ENCODE measurements around the gene CNTRL.
"Not testable (repeated sequence)": the region's sequence is repeated elsewhere in the genome, so short reads cannot be mapped to it uniquely, and the experiment has no call there.

The CNTRL gene

DNA sequence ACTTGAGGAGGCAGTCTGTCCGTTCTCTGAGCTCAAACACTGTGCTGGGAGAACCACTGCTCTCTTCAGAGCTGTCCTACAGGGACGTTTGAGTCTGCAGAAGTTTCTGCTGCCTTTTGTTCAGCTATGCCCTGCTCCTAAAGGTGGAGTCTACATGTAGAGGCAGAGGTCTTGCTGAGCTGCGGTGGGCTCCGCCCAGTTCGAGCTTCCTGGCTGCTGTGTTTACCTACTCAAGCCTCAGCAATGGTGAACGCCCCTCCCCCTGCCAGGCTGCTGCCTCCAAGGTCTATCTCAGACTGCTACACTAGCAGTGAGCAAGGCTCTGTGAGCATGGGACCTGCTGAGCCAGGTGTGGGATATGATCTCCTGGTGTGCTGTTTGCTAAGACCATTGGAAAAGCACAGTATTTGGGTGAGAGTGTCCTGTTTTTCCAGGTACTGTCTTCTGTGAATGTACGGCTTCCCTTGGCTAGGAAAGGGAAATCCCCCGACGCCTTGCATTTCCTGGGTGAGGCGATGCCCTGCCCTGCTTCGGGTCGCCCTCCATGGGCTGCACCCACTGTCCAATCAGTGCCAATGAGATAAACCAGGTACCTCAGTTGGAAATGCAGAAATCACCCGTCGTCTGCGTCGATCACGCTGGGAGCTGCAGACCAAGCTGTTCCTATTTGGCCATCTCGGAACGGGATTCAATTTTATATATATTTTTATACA lies 58.5 kb downstream of the CNTRL start:
- DNase-seq (ENCODE audit: low read depth in 2 of 2, low spot score in 1 of 2) = peak; percentile 14 to 30

DNA sequence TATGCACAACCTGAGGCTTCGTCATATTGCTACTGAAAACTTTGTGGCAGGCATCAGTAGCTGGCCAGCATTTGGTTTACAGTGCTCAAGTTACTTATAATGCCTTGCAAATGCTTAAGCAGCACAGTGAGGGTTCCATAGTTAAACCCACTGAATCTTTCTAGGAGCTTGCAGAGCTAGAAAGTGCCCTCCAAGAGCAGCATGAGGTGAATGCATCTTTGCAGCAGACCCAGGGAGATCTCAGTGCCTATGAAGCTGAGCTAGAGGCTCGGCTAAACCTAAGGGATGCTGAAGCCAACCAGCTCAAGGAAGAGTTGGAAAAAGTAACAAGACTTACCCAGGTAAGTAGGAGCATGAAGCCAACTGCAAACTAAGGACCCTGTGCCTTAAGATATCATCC lies 60.9 kb downstream of the CNTRL start:
- no peak for DNase-seq (ENCODE audit: low read depth in 2 of 2, low spot score in 1 of 2)

DNA sequence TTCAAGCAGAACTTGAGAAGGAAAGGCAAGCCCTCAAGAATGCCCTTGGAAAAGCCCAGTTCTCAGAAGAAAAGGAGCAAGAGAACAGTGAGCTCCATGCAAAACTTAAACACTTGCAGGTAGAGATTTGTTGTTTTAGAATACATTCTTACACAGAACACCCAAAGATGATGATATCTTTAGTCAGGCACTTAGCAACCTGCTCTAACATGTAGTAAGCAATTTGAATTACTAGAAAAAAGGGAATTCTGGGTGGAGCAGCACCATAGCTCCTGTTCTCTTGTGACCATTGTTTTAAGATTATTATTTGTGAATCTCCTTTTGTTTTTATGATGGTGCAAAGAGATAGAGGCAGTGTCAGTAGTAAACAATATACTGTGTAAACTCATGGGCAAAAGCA lies 63.8 kb downstream of the CNTRL start:
- no peak for DNase-seq (ENCODE audit: low read depth in 2 of 2, low spot score in 1 of 2)

DNA sequence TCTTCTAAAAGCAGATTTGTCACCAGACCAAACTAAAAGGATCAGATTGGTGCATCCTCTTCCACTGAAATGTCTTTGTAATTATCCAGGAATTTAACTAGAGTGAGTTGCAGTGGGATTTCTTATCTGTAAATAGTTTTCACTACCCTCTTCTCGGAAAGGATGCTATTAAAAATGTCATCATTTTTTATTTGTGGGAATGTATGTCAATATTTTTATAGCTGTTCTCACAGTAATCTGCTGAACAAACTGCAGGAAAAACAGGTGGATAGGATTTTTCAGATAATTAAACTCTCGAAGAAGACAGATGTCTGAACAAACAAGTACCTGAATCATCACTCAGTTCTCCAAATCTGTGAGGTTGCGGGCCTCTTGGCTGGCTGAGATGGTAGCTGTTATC lies 64.2 kb downstream of the CNTRL start:
- DNase-seq (ENCODE audit: low read depth in 2 of 2, low spot score in 1 of 2) = no peak

DNA sequence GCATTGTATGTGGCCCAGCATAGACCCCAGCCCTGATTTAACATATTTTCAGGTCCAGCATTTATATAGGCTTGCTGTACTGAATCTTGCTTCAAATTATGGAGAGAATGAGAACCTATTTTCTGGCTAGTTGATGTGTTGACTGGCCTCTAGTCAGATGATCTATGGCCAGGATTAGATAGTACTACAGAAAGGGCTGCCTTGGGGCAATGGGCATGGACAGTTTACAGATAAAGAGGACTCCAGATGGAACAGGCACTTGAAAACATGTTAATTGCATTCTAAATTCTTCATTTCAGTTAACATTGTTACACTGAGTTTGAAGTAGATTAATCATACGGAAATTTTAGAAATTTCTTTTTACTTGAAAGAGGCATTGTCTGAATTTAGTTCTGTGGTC lies 65.4 kb downstream of the CNTRL start:
- DNase-seq (ENCODE audit: low read depth in 2 of 2, low spot score in 1 of 2) = no peak

DNA sequence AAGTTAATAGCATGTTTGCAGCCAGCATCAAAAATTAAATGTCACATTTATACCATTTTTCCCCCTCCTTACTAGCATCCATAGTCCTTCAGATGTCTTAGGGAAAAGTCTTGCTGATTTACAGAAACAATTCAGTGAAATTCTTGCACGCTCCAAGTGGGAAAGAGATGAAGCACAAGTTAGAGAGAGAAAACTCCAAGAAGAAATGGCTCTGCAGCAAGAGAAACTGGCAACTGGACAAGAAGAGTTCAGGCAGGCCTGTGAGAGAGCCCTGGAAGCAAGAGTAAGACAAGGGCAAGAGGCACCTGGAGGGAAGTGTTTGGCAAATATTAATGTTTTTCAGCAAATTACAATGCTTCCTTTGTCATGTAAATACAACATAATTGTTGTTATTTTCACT lies 66.6 kb downstream of the CNTRL start:
- DNase-seq (ENCODE audit: low read depth in 2 of 2, low spot score in 1 of 2) = no peak

DNA sequence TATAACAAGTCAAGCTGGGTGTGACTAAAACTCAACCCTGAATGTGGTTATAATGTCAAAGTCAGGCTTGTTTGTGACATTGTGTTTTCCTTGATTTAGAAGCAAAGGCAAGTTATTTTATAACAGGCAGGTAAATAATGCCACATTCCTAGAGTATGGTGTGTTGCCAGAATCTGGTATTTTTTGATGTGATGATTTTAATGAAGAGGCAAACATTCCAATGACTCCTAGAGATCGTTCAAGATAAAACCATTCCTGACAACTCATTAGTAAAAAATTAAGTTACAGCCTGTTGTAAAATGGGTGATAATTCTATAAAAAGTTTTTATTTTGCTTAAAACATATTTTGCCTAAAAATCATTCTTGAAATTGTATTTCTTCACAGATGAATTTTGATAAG lies 67.0 kb downstream of the CNTRL start:
- DNase-seq (ENCODE audit: low read depth in 2 of 2, low spot score in 1 of 2) = no peak

DNA sequence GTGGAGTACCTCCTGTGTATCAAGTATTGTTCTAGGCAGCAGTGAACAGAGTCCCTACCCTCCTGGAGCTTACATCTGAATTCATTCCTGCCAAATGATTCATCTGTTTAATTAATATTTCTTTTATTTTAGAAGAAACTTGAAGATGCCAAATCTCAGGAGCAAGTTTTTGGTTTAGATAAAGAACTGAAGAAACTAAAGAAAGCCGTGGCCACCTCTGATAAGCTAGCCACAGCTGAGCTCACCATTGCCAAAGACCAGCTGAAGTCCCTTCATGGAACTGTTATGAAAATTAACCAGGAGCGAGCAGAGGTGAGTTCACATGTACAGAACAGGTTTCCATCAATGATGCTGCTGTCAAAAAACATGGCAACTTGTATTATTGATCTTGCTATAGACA lies 69.0 kb downstream of the CNTRL start:
- no peak for DNase-seq (ENCODE audit: low read depth in 2 of 2, low spot score in 1 of 2)

DNA sequence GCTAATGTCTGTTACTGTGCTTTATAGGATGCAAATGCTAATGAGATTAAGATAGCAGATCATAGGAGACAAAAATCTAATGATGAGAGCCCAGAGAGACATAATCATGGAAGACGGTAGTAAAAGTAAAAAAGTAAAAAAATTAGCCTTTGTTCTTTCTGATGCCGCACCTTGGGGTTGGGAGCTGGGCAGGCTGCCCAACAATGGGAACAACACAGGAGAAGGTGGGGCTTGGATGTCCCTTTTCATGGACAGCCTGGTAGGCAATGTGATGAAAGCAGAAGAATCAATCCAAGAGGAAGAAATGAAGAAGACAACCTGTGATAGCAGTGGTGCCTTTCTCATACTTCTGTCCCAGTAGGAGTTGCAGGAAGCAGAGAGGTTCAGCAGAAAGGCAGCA lies 69.7 kb downstream of the CNTRL start:
- no peak for DNase-seq (ENCODE audit: low read depth in 2 of 2, low spot score in 1 of 2)

DNA sequence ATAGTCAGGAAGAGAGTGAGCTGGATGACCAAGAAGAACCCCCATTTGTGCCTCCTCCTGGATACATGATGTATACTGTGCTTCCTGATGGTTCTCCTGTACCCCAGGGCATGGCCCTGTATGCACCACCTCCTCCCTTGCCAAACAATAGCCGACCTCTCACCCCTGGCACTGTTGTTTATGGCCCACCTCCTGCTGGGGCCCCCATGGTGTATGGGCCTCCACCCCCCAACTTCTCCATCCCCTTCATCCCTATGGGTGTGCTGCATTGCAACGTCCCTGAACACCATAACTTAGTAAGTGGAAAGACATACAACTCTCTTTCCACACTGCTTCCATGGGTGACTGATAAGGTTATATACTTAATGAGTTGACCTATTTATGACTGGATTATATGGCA lies 75.4 kb downstream of the CNTRL start:
- DNase-seq (ENCODE audit: low read depth in 2 of 2, low spot score in 1 of 2) = no peak

DNA sequence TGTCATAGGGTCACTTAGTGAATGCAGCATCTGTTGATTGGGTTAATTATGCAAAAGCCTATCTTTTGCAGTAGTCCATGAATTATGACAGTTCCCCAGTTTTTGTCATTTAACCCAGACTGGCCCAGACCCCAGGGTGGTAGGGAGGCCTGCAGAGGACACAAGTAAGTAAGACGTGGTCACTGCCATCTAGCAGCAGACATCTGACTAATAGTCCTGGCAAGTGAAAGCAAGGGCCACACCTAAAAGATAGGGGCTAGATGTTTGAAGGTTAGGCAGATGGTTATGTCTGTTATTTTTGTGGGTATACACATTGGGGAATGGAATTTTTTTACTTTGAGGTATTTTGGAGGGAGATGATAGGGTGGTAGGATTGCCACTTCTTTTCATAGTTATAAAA lies 78.9 kb downstream of the CNTRL start:
- no peak for DNase-seq (ENCODE audit: low read depth in 2 of 2, low spot score in 1 of 2)

DNA sequence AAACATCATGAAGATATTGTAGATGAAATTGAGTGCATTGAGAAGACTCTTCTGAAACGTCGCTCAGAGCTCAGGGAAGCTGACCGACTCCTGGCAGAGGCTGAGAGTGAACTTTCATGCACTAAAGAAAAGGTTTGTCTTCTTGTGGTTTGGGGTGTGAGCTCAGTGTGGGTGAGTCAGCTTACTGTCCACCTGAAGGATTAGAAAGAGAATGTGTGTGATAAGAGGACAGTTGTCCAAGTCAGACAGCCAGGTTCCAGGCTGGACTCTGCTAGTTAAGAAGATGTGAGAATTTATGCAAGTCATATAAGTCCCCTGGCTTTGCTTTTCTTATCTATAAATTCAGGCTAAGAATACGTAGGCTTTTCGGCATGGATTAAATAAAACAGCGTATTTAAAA lies 80.0 kb downstream of the CNTRL start:
- no peak for DNase-seq (ENCODE audit: low read depth in 2 of 2, low spot score in 1 of 2)

DNA sequence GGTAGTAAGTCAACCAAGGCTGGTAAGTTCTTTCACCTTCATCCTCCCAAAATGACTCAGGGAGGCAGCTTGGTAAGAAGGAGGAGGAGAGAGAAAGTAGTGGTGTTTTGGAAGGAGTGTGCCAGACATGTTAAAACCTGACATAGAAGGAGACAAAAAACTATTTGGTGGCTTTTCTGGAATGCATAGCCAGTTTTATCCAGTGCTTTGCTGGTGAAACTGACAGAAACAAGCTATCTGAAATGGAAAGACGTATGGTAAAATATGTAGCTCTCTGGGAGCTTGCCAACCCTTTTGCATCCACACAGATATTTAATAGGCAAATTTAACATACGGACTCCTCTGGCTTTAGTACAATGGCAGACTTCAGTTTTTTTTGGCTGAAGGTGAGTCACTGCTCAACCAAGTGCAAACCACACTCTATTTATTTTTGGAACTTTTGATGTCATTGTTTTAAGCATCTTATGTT lies 81.5 kb downstream of the CNTRL start:
- DNase-seq (ENCODE audit: low read depth in 2 of 2, low spot score in 1 of 2) = no peak

DNA sequence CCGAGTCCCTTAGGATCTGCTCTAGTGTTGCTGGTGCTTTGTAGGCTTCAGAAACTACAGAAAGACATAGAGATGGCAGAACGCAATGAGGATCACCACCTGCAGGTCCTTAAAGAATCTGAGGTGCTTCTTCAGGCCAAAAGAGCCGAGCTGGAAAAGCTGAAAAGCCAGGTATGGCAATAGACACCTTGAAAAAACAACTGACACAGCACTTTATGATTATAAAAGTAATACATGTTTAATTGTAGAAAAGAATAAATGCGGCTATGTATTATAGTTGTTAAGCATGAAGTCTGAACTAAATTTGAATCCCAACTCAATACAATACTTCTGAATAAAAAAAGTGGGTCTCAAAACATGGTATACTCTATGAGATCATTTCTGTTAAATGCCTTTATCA lies 83.2 kb downstream of the CNTRL start:
- DNase-seq (ENCODE audit: low read depth in 2 of 2, low spot score in 1 of 2) = no peak

DNA sequence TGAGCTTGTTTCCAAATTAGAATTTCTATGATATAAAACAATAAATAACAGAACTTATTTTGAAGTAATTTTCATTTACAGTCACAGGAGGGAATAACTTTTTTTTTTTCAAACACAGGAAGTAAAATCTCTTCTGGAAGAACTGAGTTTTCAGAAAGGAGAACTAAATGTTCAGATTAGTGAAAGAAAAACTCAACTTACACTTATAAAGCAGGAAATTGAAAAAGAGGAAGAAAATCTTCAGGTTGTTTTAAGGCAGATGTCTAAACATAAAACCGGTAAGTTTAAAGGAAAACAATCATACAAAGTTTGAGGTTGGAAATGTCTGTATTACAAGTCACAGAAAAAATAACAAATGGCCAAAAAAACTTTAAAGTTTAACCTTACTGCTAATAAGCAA lies 85.3 kb downstream of the CNTRL start:
- no peak for DNase-seq (ENCODE audit: low read depth in 2 of 2, low spot score in 1 of 2)

DNA sequence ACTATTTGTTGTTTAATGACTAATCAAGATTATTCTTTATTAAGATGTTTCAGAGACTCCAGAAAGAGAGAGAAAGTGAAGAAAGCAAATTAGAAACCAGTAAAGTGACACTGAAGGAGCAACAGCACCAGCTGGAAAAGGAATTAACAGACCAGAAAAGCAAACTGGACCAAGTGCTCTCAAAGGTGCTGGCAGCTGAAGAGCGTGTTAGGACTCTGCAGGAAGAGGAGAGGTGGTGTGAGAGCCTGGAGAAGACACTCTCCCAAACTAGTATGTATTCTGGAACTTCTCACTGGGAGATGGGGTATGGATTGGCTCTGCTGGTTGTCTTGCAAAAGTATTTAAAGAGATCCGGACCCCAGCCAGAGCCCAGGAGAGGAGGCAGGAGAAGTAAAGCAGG lies 93.3 kb downstream of the CNTRL start:
- DNase-seq (ENCODE audit: low read depth in 2 of 2, low spot score in 1 of 2) = no peak

DNA sequence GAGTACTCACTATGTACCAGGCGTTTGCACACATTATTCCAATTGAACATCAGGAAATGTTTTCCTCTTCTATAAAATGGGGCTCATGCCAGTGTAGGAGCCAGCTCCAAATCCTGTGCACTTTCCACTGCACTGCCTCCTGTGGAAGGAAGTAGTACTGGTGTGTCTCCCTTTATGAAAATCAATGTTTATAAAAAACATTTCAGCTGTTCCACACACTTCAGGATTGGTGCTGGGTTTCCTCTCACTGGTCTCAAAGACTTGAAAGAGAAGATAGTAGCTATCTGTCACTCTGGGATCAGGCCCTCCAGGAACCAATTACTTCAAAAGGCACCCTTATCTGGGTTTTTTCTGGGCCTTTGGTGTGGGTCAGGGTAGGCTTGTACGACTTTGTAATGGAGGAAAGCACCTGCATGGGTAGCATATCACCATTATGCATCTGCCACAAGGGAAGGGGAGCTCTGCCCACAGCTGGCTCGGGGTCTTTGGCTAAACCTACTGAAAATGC lies 94.4 kb downstream of the CNTRL start:
- DNase-seq (ENCODE audit: low read depth in 2 of 2, low spot score in 1 of 2) = no peak

DNA sequence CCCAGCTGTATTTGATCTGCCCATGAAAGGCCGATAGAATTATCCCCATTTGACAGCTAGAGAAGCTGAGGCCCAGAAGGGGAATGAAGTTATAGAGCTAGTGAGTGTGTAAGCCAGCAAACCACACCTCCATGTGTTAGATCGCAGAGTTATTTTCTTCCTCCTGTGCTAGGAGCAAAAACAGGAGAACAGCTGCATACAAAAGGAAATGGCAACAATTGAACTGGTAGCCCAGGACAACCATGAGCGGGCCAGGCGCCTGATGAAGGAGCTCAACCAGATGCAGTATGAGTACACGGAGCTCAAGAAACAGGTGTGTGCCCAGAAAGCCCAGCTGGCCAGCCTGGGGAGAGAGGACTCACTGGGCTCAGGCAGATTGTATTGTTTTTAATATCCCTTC lies 96.5 kb downstream of the CNTRL start:
- DNase-seq (ENCODE audit: low read depth in 2 of 2, low spot score in 1 of 2) = no peak

DNA sequence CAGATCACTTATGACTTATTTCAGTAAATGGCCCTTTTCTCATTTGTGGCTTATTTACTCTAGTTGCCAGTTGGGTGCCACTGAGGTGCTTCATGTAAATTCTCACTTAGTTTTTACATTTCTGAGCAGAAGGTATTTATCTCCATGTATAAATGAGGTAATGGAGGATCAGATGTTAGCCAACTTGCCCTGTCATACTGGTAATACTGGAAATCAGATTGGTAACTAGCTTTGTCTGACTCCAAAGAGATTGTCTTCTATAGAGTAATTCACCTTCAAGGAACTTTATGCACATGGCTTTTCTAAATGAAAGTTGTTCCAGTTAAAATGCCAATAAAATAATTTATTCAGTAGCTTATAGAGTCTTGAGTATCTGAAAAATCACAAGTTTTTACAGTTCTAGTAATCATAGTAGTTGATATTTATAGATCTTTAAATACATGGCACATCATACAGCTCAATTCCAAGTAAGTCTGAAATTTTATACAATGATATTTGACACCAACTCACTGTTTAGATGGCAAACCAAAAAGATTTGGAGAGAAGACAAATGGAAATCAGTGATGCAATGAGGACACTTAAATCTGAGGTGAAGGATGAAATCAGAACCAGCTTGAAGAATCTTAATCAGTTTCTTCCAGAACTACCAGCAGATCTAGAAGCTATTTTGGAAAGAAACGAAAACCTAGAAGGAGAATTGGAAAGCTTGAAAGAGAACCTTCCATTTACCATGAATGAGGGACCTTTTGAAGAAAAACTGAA lies 98.2 kb downstream of the CNTRL start:
- DNase-seq (ENCODE audit: low read depth in 2 of 2, low spot score in 1 of 2) = no peak

DNA sequence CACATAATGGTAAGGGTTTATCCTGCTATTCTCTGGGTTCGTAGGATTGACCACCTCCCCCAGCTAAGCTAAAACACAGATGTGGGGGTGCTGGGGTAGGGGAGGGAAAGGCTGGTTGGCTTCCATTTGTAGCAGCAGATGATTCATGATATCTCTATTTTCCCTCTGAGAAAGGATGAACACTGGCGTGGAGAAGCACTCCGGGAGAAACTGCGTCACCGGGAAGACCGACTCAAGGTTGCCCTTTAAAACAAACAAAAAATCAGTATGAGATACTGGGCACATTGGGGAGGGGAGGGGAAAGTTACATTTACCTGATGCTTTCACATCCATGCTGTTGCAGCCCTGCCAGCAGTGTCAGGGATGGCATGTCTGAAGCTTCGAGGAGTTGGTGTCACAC lies 98.7 kb downstream of the CNTRL start:
- no peak for DNase-seq (ENCODE audit: low read depth in 2 of 2, low spot score in 1 of 2)

DNA sequence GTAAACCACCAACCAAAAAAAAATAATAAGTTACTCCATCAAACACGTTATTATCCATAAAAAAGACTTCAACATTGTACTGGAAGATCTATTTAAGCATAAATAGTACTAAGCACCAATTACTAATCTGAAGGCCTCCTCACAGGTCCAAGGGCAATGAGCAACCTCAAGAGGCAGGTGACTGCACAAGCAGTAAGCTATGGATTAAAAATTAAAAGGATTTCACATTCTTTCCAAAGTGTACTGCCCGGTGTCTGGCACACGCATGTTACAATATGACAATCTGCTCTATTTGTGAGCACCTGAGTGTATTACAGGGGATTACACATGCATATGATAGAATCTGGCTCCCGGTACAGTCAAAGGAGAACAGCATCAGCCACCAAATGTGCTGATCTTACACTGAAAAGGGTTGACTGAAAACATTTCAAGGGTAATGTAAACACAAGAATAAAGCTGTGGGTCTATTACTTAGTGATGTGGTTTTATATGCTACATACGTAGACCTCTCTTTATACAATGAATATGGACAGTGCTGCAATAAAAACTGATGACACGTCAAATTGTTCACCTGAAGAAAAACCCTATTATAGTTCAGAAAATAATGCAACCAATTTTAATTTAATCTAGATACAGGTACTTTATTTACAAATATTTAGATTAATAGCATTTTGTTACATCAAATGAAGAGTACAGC lies 104.1 kb downstream of the CNTRL start:
- no peak for DNase-seq (ENCODE audit: low read depth in 2 of 2, low spot score in 1 of 2)

DNA sequence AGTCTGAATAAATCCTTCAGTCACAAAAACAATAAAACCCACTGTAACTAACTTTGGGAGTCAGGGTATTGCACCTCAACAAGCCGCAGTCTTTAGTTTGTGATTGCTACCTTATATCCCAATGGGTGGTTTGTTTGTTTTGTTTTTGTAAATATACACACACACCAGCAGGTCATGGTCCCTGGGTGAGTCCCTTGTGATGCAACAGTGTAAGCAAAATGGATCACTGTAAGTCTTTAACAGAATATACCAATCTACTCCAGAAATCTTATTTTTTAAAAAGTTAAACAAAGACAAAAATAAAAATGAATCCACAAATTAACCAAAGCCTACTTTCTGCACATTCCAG lies 104.6 kb downstream of the CNTRL start:
- not testable (repeated sequence) for DNase-seq (ENCODE audit: low read depth in 2 of 2, low spot score in 1 of 2)

All from stimulated activated CD8-positive, alpha-beta memory T cell treated with anti-CD3 and anti-CD28 coated beads, Interleukin-4, amount 100 ng/mL, for 4 hours (primary cell).